GM12801 (cell line): Measurements from ENCODE around the gene M6PR.

Experiments
- CTCF ChIP-seq: IDR thresholded peaks from one replicate; pipeline ENCODE4 v1.5.1; 2011; ENCODE audit warnings: control low read depth; ENCODE audit not compliant: insufficient read length; ENCODE audit errors: extremely low read depth

Gene M6PR

DNA sequence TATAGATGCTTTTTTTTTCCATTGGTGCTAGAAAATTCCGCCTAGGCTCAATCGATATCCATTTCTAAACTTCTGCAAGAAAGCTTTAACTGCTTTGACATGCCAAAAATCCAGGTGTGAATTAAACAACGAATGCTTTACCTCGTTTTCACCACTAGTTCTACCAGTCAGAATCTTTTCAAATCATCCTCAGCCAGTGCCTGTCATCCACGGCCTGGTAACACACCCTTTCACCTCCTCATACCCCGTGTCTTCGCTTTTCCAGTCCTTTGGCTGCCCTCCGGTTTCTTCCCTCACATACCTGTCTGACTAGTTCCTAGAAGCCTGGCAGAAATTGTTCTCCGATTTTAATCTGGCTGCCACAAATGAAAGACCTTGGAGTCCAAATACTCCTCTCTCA lies 36.5 kb downstream of the M6PR start:
- no peak for TF ChIP-seq CTCF

DNA sequence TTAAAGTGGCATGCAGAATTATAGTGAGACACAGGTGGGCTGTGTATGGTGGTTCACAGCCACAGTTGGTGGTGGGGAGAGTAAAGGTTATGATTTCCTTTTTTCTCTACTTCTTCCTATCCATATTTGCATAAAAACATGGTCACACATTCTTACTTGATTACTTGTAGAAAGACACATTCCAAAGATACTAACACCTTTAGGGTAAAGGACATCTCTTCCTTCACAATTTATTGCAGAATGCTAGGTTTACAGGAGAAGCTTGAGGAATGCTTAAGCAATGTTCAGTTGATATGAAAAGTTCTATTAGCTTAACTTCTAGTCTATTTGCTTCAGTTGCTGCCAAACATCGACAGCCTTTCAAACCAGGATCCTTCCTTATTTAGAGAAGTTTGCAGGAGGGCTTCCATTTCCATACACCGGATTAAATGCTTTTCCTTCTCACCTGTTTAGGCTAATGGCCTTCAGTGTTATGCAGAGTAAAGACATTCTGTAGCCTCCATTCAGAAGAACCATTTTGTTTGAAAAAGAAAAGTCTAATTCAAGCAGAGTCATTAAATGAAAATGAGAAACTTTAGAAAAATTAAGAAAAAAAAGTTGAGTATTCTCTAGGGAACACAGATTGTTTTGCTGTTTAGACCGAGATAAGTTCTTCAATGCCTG lies 37.7 kb downstream of the M6PR start:
- no peak for TF ChIP-seq CTCF

DNA sequence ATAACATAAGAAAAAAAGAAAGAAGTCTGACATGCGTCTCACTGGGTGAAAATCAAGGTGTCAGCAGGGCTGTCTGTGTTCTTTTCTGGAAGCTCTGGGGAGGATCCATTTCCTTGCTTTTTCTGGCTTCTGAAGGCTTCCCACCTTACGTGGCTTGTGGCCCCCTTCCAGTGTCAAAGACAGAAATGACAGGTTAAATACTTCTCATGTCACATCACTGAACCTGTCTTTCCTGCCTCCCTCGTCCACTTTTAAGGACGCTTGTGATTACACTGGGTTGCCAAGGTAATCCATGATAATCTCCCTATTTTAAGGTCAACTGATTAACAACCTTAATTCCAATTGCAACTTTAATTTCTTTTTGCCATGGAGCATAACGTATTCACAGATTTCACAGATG lies 39.7 kb downstream of the M6PR start:
- no peak for TF ChIP-seq CTCF

DNA sequence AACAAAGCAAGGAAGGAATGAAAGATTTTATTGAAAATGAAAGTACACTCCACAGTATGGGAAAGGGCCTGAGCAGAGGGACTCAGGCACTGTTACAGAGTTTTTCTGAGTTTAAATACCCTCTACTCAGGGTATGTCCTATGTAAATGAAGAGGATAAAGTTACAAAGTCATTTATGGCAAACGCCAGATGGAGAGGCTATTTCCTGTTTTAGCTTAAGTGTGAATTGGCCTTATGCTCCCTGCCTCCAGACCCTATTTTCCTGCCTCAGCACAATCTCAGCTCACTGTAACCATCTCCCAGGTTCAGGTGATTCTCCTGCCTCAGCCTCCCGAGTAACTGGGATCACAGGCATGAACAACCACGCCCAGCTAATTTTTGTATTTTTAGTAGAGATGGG lies 41.9 kb downstream of the M6PR start:
- TF ChIP-seq CTCF: no peak

GRCh38 chr12:8906266-8907180 lies 42.9 kb downstream of the M6PR start:
- no peak for TF ChIP-seq CTCF

DNA sequence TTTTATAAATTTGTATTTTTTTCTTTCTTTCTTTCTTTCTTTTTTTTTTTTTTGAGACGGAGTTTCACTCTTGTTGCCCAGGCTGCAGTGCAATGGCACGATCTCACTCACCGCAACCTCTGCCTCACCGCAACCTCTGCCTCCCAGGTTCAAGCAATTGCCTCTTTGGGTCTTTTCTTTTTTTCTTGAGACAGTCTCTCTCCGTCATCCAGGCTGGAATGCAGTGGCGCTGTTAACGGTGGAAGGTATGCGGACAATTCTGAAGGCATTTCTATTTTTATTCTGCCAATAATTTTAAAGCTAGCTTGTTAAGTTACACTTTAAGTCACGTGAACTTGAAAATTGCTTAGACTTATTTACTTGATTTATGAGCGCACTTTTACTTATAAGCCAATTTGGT lies 43.9 kb downstream of the M6PR start:
- TF ChIP-seq CTCF: no peak

- TF ChIP-seq CTCF: no peak
Measured at GRCh38 chr12:8904665-8905064, 44.8 kb downstream of the M6PR start.
